ENCODE results near the gene SYT13. TPM values are rescaled to one million over a fixed set of nuclear protein-coding genes. Genes with fewer than 3 reads are reported as not detected.
A peak's percentile ranks its signal among the peaks of the same experiment; 100 is the strongest.

SYT13 gene
- total RNA-seq, 1 experiment from 2014 or later: 9.4 TPM

GRCh38 chr11:45209891-45210699 lies 76.0 kb downstream of the SYT13 start:
- POLR2A ChIA-PET: no interaction called here
- no TSS peak for BruUV-seq (replicated peaks)
- no peak overlapping the region for H3K4me3 ChIP-seq (ENCODE audit: low read depth, low read length)
- no peak for DNase-seq
- CTCF ChIA-PET: no interaction called here
- no peaks in the 10 kb centered on the region for H3K9me3 Mint-ChIP-seq (ENCODE audit: unreplicated experiment)
- H3K4me3 Mint-ChIP-seq (ENCODE audit: unreplicated experiment): no peak overlapping the region
- H3K36me3 Mint-ChIP-seq (ENCODE audit: insufficient read depth, unreplicated experiment): no peaks in the 10 kb centered on the region
- no peaks in the 10 kb centered on the region for H3K27me3 Mint-ChIP-seq (ENCODE audit: insufficient read depth, unreplicated experiment)
- H3K27ac Mint-ChIP-seq (ENCODE audit: unreplicated experiment): no peak overlapping the region
- H3K4me1 ChIP-seq: no peaks in the 10 kb centered on the region
- no peaks in the 10 kb centered on the region for H3K36me3 ChIP-seq (ENCODE audit: control insufficient read depth, insufficient read depth, low read length)
- intact Hi-C loops (cut with micrococcal nuclease; ENCODE audit: unreplicated experiment): no loop called here
- TF ChIP-seq CTCF (IDR thresholded peaks at IDR 0.05; ENCODE audit: insufficient read depth in 1 of 2, low read depth in 1 of 2, low read length in 1 of 2, severe bottlenecking in 1 of 2, unreplicated experiment in 1 of 2): no peak
- H3K27me3 ChIP-seq (replicated peaks; ENCODE audit: control insufficient read depth, insufficient read depth, low read length): no peaks in the 10 kb centered on the region
- H3K4me1 Mint-ChIP-seq (ENCODE audit: low read depth, unreplicated experiment): no peaks in the 10 kb centered on the region
- no peaks in the 10 kb centered on the region for H3K9me3 ChIP-seq

- ChIA-PET POLR2A (no interaction called here), CTCF (interaction anchor here (1.2 kb wide), 1 partner anchor 98 kb away, joined by 3 read pairs; no protein-coding TSS in a partner anchor)
- no peak overlapping the region for H3K27ac Mint-ChIP-seq (ENCODE audit: unreplicated experiment)
- no peaks in the 10 kb centered on the region for H3K27me3 Mint-ChIP-seq (ENCODE audit: insufficient read depth, unreplicated experiment)
- intact Hi-C loops (cut with micrococcal nuclease; ENCODE audit: unreplicated experiment): no loop called here
- Histone ChIP-seq H3K4me3 (ENCODE audit: low read depth, low read length) (no peak overlapping the region), H3K27me3 (replicated peaks; ENCODE audit: control insufficient read depth, insufficient read depth, low read length) (no peaks in the 10 kb centered on the region), H3K36me3 (ENCODE audit: control insufficient read depth, insufficient read depth, low read length) (no peaks in the 10 kb centered on the region), H3K4me1 (no peaks in the 10 kb centered on the region), H3K9me3 (no peaks in the 10 kb centered on the region)
- DNase-seq: no peak
- H3K36me3 Mint-ChIP-seq (ENCODE audit: insufficient read depth, unreplicated experiment): no peaks in the 10 kb centered on the region
- no peaks in the 10 kb centered on the region for H3K9me3 Mint-ChIP-seq (ENCODE audit: unreplicated experiment)
- H3K4me3 Mint-ChIP-seq (ENCODE audit: unreplicated experiment): no peak overlapping the region
- BruUV-seq (replicated peaks): no TSS peak
- H3K4me1 Mint-ChIP-seq (ENCODE audit: low read depth, unreplicated experiment): no peaks in the 10 kb centered on the region
- no peak for TF ChIP-seq CTCF (IDR thresholded peaks at IDR 0.05; ENCODE audit: insufficient read depth in 1 of 2, low read depth in 1 of 2, low read length in 1 of 2, severe bottlenecking in 1 of 2, unreplicated experiment in 1 of 2)
These were observed 76.9 kb downstream of the SYT13 start for GRCh38 chr11:45209000-45209879.

GRCh38 chr11:45208135-45208534 lies 78.0 kb downstream of the SYT13 start:
- no peak for TF ChIP-seq CTCF (IDR thresholded peaks at IDR 0.05; ENCODE audit: insufficient read depth in 1 of 2, low read depth in 1 of 2, low read length in 1 of 2, severe bottlenecking in 1 of 2, unreplicated experiment in 1 of 2)
- Mint-ChIP-seq H3K27me3 (ENCODE audit: insufficient read depth, unreplicated experiment) (no peaks in the 10 kb centered on the region), H3K9me3 (ENCODE audit: unreplicated experiment) (no peaks in the 10 kb centered on the region), H3K36me3 (ENCODE audit: insufficient read depth, unreplicated experiment) (no peaks in the 10 kb centered on the region), H3K27ac (ENCODE audit: unreplicated experiment) (no peak overlapping the region), H3K4me1 (ENCODE audit: low read depth, unreplicated experiment) (no peaks in the 10 kb centered on the region), H3K4me3 (ENCODE audit: unreplicated experiment) (no peak overlapping the region)
- DNase-seq: peak in 1 of 2 experiments; percentile 11
- Histone ChIP-seq H3K9me3 (no peaks in the 10 kb centered on the region), H3K27me3 (replicated peaks; ENCODE audit: control insufficient read depth, insufficient read depth, low read length) (no peaks in the 10 kb centered on the region), H3K4me3 (ENCODE audit: low read depth, low read length) (no peak overlapping the region), H3K36me3 (ENCODE audit: control insufficient read depth, insufficient read depth, low read length) (no peaks in the 10 kb centered on the region), H3K4me1 (no peaks in the 10 kb centered on the region)
- no TSS peak for BruUV-seq (replicated peaks)
- ChIA-PET POLR2A (no interaction called here), CTCF (interaction anchor here (1.2 kb wide), 1 partner anchor 97 kb away, joined by 3 read pairs; no protein-coding TSS in a partner anchor)
- intact Hi-C loops (cut with micrococcal nuclease; ENCODE audit: unreplicated experiment): no loop called here
